GM23248 (cell line): Measurements from ENCODE around the gene ADGRD2. TPM values are rescaled to one million over a fixed set of nuclear protein-coding genes. Genes with fewer than 3 reads are reported as not detected.
"Not testable (repeated sequence)": the region's sequence is repeated elsewhere in the genome, so short reads cannot be mapped to it uniquely, and the experiment has no call there.

ENCODE experiments used
- DNase-seq: peaks from one replicate; pipeline ENCODE4 v3.0.0-alpha.2; 2015
- H2AFZ ChIP-seq: fragments of 200-600 bp; sonication (generic); 2 replicates; pipeline ENCODE4 v1.6.1; 2016; ENCODE audit warnings: antibody characterized with exemption
- H3F3A ChIP-seq: fragments of 200-600 bp; sonication (generic); 2 replicates; pipeline ENCODE4 v1.6.1; 2016; ENCODE audit warnings: mild to moderate bottlenecking, antibody characterized with exemption, mixed run types; ENCODE audit not compliant: insufficient read depth
- H3K27ac ChIP-seq: fragments of 200-600 bp; sonication (generic); 2 replicates; pipeline ENCODE4 v1.5.1; 2016; ENCODE audit warnings: mild to moderate bottlenecking
- H3K27me3 ChIP-seq: fragments of 200-600 bp; sonication (generic); replicated peaks from 2 replicates; pipeline ENCODE4 v1.6.1; 2016; ENCODE audit warnings: mild to moderate bottlenecking; ENCODE audit not compliant: insufficient read depth
- H3K36me3 ChIP-seq: fragments of 200-600 bp; sonication (generic); 2 replicates; pipeline ENCODE4 v1.6.1; 2016; ENCODE audit warnings: low read depth, mild to moderate bottlenecking
- H3K4me1 ChIP-seq: fragments of 200-600 bp; sonication (generic); 2 replicates; pipeline ENCODE4 v1.6.1; 2016; ENCODE audit warnings: mild to moderate bottlenecking; ENCODE audit not compliant: insufficient read depth
- H3K4me2 ChIP-seq: fragments of 200-600 bp; sonication (generic); one replicate; pipeline ENCODE4 v1.6.1; 2016; ENCODE audit warnings: mild to moderate bottlenecking; ENCODE audit not compliant: unreplicated experiment
- H3K4me3 ChIP-seq: fragments of 200-600 bp; sonication (generic); 2 replicates; pipeline ENCODE4 v1.5.1; 2016; ENCODE audit warnings: mild to moderate bottlenecking
- H3K79me2 ChIP-seq: fragments of 200-600 bp; sonication (generic); 2 replicates; pipeline ENCODE4 v1.6.1; 2016; ENCODE audit warnings: mild to moderate bottlenecking; ENCODE audit not compliant: insufficient read depth
- H3K9ac ChIP-seq: fragments of 200-600 bp; sonication (generic); 2 replicates; pipeline ENCODE4 v1.6.1; 2016; ENCODE audit warnings: mild to moderate bottlenecking
- H3K9me2 ChIP-seq: fragments of 200-600 bp; sonication (generic); 2 replicates; pipeline ENCODE4 v1.6.1; 2016; ENCODE audit warnings: mixed run types, mild to moderate bottlenecking, moderate library complexity; ENCODE audit not compliant: insufficient read depth
- H3K9me3 ChIP-seq: fragments of 200-600 bp; sonication (generic); one replicate; pipeline ENCODE4 v1.6.1; 2017; ENCODE audit warnings: low read depth
- H4K20me1 ChIP-seq: fragments of 200-600 bp; sonication (generic); 2 replicates; pipeline ENCODE4 v1.6.0; 2016; ENCODE audit not compliant: insufficient read depth
- EZH2 ChIP-seq: fragments of 200-600 bp; sonication (generic); IDR thresholded peaks from 2 replicates; pipeline ENCODE4 v1.6.1; 2018; ENCODE audit warnings: antibody characterized with exemption, mild to moderate bottlenecking; ENCODE audit not compliant: insufficient read depth, poor library complexity, severe bottlenecking
- EZH2phosphoT487 ChIP-seq: fragments of 200-600 bp; sonication (generic); IDR thresholded peaks from 2 replicates; pipeline ENCODE4 v1.6.1; 2018; ENCODE audit warnings: antibody characterized with exemption, moderate library complexity, mild to moderate bottlenecking, low read depth; ENCODE audit not compliant: insufficient read depth
- WGBS, 2 experiments: methylation state at CpG; one replicate each; pipeline ENCODE4 v1.1.6; 2015 to 2017; ENCODE audit warnings: low lambda C conversion rate in 2 of 2, low coverage in 1 of 2; ENCODE audit errors: missing lambda C conversion rate in 2 of 2; 5-methylcytosine and 5-hydroxymethylcytosine counted together
- in situ Hi-C: fragments of 300-500 bp; cut with MboI; formaldehyde crosslinking; loops from 2 replicates; pipeline ENCODE4 v1.15.0; 2020
- polyA plus RNA-seq: library from polyadenylated mRNA; unstranded; fragments of >200 nt; fragmentation: Nextera tagmentation; extraction: Ambion mirVana; gene quantifications from 2 replicates; pipeline ENCODE4 v1.2.1, GENCODE V29; 2016
- total RNA-seq: library from RNA; depleted of rRNA; stranded (reverse); fragments of >200 nt; shearing (Covaris generic); gene quantifications from 2 replicates; pipeline ENCODE4 v1.2.3, GENCODE V29; 2014

Gene ADGRD2
- total and polyA plus RNA-seq, 2 experiments from 2014 or later = not detected

DNA sequence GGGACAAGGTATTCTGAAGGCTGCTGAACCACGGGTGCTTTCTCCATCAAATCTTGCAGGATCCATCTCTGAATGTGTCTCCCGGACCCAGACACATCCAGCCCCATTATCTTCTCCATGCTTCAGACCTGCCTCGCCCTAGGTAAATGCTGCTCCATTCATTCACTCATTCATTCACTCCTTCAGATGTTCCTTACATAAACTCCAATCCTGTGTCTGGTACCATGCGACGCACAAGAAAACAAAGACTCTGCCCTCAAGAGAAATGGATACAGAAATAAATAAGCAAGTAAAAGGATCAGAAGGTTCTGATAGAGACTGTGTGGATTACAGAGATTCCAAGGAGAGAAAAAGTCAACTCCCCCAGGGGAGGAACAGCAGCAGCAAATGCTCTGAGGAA is 27.1 kb upstream of the ADGRD2 start:
- H3K36me3 ChIP-seq = no peaks in the 10 kb centered on the region
- TF ChIP-seq EZH2 (no peak), EZH2phosphoT487 (no peak)
- in situ Hi-C loops = loop anchor here (5.0 to 25.0 kb wide), 2 partner anchors 114 to 289 kb away; no protein-coding TSS in a partner anchor
- H4K20me1 ChIP-seq = no peaks in the 10 kb centered on the region
- H3K4me2 ChIP-seq = no peak overlapping the region
- no peaks in the 10 kb centered on the region for H3K79me2 ChIP-seq
- no peak overlapping the region for H3K27ac ChIP-seq
- no peak for DNase-seq
- no peaks in the 10 kb centered on the region; the same call in 1 of the 2 replicates for H3K27me3 ChIP-seq
- no peak overlapping the region for H3K9ac ChIP-seq
- H3K9me2 ChIP-seq = no peaks in the 10 kb centered on the region
- no peaks in the 10 kb centered on the region for H3F3A ChIP-seq
- WGBS, 2 experiments = 74 to 77% methylated on average over 5 of the region's 5 CpGs
- no peaks in the 10 kb centered on the region for H3K4me1 ChIP-seq
- no peaks in the 10 kb centered on the region for H3K9me3 ChIP-seq
- H2AFZ ChIP-seq = peak overlapping the region; percentile 42; the same call in 1 of the 2 replicates
- H3K4me3 ChIP-seq = no peak overlapping the region

DNA sequence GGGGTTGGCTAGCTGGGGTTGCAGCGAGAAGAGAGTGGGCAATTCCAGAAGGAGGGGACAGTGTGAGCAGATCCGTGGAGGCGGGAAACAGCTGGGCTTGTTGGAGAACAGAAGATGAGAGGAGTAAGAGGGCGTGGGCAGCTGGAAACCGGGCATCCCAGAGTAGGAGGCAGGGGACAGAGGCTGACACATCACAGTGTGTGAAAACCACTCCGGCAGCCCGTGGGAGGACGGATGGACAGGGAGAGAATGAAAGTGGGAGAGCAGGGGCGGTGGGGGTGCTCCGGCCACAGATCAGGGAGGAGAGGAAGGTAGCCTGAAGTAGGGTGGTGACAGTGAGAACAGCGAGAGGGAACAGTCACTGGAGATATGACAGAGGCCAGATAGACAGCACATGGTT is 26.7 kb upstream of the ADGRD2 start:
- H3K4me3 ChIP-seq = no peak overlapping the region
- WGBS, 2 experiments = 32% methylated on average over 11 of the region's 11 CpGs
- H3F3A ChIP-seq = no peaks in the 10 kb centered on the region
- no peaks in the 10 kb centered on the region; the same call in 1 of the 2 replicates for H3K27me3 ChIP-seq
- no peaks in the 10 kb centered on the region for H3K36me3 ChIP-seq
- in situ Hi-C loops = loop anchor here (5.0 to 25.0 kb wide), 2 partner anchors 114 to 289 kb away; no protein-coding TSS in a partner anchor
- H3K9me2 ChIP-seq = no peaks in the 10 kb centered on the region
- no peak overlapping the region for H3K9ac ChIP-seq
- H3K9me3 ChIP-seq = no peaks in the 10 kb centered on the region
- H2AFZ ChIP-seq = peak overlapping the region; percentile 42; the same call in 1 of the 2 replicates
- DNase-seq = peak; percentile 49
- H3K27ac ChIP-seq = no peak overlapping the region
- no peaks in the 10 kb centered on the region for H3K4me1 ChIP-seq
- H3K4me2 ChIP-seq = no peak overlapping the region
- no peaks in the 10 kb centered on the region for H3K79me2 ChIP-seq
- no peak for TF ChIP-seq EZH2
- TF ChIP-seq EZH2phosphoT487 = no peak
- H4K20me1 ChIP-seq = no peaks in the 10 kb centered on the region

DNA sequence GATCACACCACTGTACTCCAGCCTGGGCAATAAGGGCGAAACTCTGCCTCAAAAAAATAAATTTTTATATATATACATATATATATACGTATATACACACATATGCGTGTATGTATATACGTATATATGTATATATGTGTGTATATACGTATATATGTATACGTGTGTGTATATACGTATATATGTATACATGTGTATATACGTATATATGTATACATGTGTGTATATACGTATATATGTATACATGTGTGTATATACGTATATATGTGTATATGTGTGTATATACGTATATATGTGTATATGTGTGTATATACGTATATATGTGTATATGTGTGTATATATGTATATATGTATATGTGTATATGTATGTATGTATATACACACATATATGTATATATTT is 24.5 kb upstream of the ADGRD2 start:
- in situ Hi-C loops, H3K36me3 ChIP-seq, DNase-seq, H3K9ac ChIP-seq, H3K9me3 ChIP-seq, H2AFZ ChIP-seq, H3K4me1 ChIP-seq, H3K79me2 ChIP-seq, H4K20me1 ChIP-seq, H3K27ac ChIP-seq, H3K4me3 ChIP-seq, H3K4me2 ChIP-seq, H3K9me2 ChIP-seq, H3F3A ChIP-seq, H3K27me3 ChIP-seq: not testable (repeated sequence)
- 83 to 84% methylated on average over 12 of the region's 12 CpGs for WGBS, 2 experiments

DNA sequence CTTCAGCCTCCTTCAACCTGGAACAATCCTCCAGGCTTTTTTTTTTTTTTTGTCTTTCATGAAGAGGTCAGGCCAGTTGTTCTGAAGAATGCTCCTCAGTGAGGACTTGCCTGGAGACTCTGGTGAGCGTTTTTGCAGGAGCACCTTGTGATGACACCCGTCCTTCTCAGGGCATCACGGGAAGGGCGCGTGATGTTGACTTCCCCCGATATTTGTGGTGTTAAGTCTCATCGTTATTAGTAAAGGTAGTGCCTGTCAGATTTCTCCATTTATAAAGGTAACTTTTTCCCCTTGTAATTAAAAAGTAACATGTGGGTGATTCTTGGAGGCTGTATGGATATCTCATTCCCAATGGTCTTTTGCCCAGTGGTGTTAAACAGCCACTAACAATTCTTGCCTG is 23.9 kb upstream of the ADGRD2 start:
- Histone ChIP-seq H3K36me3 (no peaks in the 10 kb centered on the region), H3K27ac (no peak overlapping the region), H3K4me3 (no peak overlapping the region), H3K4me1 (no peaks in the 10 kb centered on the region), H2AFZ (no peak overlapping the region), H3F3A (no peaks in the 10 kb centered on the region), H3K9ac (no peak overlapping the region), H3K79me2 (no peaks in the 10 kb centered on the region), H4K20me1 (no peaks in the 10 kb centered on the region), H3K9me3 (no peaks in the 10 kb centered on the region), H3K9me2 (no peaks in the 10 kb centered on the region), H3K27me3 (no peaks in the 10 kb centered on the region; the same call in 1 of the 2 replicates), H3K4me2 (no peak overlapping the region)
- 79 to 81% methylated on average over 7 of the region's 7 CpGs for WGBS, 2 experiments
- in situ Hi-C loops = no loop called here
- DNase-seq = no peak
- no peak for TF ChIP-seq EZH2
- no peak for TF ChIP-seq EZH2phosphoT487

DNA sequence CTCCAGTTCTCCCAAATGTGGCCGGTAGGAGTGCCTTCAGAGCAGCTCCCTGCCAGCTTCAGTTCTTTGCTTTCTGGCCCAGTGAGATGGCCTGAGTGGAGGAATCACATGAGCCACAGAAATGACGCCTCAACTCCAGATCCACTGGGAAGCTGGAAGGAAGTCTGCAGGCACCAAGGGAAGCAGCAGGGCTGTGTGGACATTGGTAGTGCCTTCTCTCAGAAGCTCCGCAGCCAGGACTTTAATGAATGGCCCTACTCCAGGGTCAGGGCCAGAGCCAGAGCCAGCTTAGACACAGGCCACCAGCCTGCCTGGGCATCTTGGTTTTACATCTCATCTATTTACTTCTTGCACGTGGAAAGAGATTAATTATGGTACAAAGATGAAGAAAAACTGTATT is 23.0 kb upstream of the ADGRD2 start:
- Histone ChIP-seq H3K79me2 (no peaks in the 10 kb centered on the region), H3K27me3 (no peaks in the 10 kb centered on the region; the same call in 1 of the 2 replicates), H3K9me3 (no peaks in the 10 kb centered on the region), H3F3A (no peaks in the 10 kb centered on the region), H4K20me1 (no peaks in the 10 kb centered on the region), H3K9me2 (no peaks in the 10 kb centered on the region), H3K4me3 (no peak overlapping the region), H3K27ac (no peak overlapping the region), H2AFZ (no peak overlapping the region), H3K4me1 (no peaks in the 10 kb centered on the region), H3K36me3 (no peaks in the 10 kb centered on the region), H3K4me2 (no peak overlapping the region), H3K9ac (no peak overlapping the region)
- no peak for DNase-seq
- in situ Hi-C loops = no loop called here
- TF ChIP-seq EZH2phosphoT487 = no peak
- no peak for TF ChIP-seq EZH2
- WGBS, 2 experiments = 46 to 55% methylated on average over 4 of the region's 4 CpGs
